GM12875 (cell line): Measurements from ENCODE around the gene MRPL10.

ENCODE experiments used
- H3K4me3 ChIP-seq: one replicate; pipeline ENCODE4 v1.5.1; 2011; ENCODE audit warnings: low read depth, low read length, control low read depth
- TF ChIP-seq, protein P1 (sequence below): IDR thresholded peaks from 2 replicates; pipeline ENCODE4 v1.5.1; 2011; ENCODE audit warnings: low read depth, mild to moderate bottlenecking, control low read depth, inconsistent platforms, low read length, moderate library complexity, borderline replicate concordance; ENCODE audit not compliant: insufficient read depth

The MRPL10 gene

GRCh38 chr17:47850692-47851573 lies 19.6 kb upstream of the MRPL10 start, which contains the start of gene SP6:
TSS of gene SP6 (minus strand) at chr17:47851163. CDS start at chr17:47848429, 2,734 bp downstream.
- no peak within 1 kb of the TSS for H3K4me3 ChIP-seq
- TF ChIP-seq, protein P1, sequence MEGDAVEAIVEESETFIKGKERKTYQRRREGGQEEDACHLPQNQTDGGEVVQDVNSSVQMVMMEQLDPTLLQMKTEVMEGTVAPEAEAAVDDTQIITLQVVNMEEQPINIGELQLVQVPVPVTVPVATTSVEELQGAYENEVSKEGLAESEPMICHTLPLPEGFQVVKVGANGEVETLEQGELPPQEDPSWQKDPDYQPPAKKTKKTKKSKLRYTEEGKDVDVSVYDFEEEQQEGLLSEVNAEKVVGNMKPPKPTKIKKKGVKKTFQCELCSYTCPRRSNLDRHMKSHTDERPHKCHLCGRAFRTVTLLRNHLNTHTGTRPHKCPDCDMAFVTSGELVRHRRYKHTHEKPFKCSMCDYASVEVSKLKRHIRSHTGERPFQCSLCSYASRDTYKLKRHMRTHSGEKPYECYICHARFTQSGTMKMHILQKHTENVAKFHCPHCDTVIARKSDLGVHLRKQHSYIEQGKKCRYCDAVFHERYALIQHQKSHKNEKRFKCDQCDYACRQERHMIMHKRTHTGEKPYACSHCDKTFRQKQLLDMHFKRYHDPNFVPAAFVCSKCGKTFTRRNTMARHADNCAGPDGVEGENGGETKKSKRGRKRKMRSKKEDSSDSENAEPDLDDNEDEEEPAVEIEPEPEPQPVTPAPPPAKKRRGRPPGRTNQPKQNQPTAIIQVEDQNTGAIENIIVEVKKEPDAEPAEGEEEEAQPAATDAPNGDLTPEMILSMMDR: no peak

- H3K4me3 ChIP-seq: no peak overlapping the region
Measured at GRCh38 chr17:47850373-47850691, 19.0 kb upstream of the MRPL10 start.

DNA sequence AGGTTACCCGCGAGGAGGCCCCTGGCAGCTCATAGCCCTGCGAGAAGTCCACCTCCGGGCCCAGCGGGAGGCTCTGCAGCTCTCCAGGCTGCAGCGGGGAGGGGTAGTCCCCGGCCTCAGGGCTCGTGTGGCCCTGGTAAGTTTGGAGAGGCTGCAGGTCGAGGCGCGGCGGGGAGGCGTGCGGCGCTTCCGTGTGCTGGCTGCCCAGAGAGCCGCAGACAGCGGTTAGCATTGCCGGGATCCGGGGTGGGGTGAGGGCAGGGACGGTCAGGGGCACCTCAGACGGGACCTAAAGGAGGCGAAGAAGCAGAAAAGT lies 16.8 kb upstream of the MRPL10 start:
- H3K4me3 ChIP-seq: no peak overlapping the region
- TF ChIP-seq, protein P1: no peak

More at GRCh38 chr17:47850373-47850691, 19.0 kb upstream of the MRPL10 start:
- TF ChIP-seq, protein P1: no peak

GRCh38 chr17:47847341-47848197 lies 16.2 kb upstream of the MRPL10 start:
- TF ChIP-seq, protein P1: peak; percentile 44
- H3K4me3 ChIP-seq: no peak overlapping the region

DNA sequence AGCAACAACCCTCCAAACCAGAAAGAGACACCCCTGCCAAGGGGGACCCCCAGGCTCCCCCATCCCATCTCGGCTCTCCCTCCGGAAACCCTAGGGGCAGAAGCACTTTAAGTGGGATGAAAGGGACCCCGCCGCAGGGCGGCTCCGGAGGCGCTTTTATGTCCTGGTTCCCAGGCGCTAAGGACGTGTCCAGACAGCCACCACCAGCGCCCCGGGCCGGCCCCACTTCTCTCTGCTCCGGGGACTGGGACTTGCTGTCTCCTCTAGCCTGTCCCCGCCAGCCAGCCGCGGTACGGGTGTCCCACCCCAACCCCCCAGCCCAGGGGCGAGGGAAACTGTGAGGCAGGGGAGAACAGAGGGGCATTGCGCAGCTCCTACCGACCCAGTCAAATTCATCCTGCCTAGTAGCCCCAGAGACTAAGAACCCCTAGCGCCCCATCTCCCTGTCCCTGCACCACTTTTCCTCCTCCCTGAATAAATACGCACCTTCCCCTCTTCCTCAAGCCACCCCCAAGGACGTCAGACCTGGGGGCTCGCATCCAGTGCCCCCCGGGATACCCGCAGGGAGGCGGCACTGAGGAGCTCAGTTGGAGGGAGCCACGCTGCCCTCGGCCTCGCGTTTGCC lies 15.5 kb upstream of the MRPL10 start:
- TF ChIP-seq, protein P1: no peak
- H3K4me3 ChIP-seq: no peak overlapping the region

DNA sequence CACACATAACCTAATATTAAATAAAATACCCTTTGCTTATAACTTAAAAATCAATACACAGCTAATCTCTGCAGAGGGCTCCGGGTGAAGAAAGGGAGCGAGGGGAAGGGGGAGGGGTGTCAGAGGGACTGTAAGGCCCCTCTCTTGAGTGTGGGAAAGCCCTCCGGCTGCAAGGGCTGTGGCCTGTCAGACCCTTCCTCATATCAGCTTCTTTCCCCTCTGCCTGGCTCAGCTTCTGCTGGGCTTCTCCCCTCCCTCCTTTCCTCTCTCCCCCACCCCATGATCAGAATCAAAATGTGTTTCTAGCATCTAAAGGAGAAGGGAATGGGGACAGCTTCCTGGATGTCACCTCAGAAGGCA lies 14.4 kb upstream of the MRPL10 start:
- H3K4me3 ChIP-seq: no peak overlapping the region
- TF ChIP-seq, protein P1: no peak
